Stimulated activated CD4-positive, alpha-beta T cell treated with anti-CD3 and anti-CD28 coated beads, Interleukin-12 subunit alpha, Interleukin-12 subunit beta, amount 100 ng/mL, for 48 hours (primary cell): ENCODE measurements around the gene YWHAE.
"Not testable (repeated sequence)": the region's sequence is repeated elsewhere in the genome, so short reads cannot be mapped to it uniquely, and the experiment has no call there.

Experiments
- DNase-seq, 3 donors: peaks; one replicate each; pipeline ENCODE4 v3.0.0-alpha.2; 2020; ENCODE audit warnings: low read depth in 2 of 3, low spot score in 1 of 3

Gene YWHAE

GRCh38 chr17:1331708-1332107, 68.3 kb downstream of the YWHAE start:
- no peak for DNase-seq

- DNase-seq, result no peak
Measured at GRCh38 chr17:1329745-1330343, 70.2 kb downstream of the YWHAE start.

GRCh38 chr17:1328437-1328836, 71.6 kb downstream of the YWHAE start:
- DNase-seq, result no peak

DNA sequence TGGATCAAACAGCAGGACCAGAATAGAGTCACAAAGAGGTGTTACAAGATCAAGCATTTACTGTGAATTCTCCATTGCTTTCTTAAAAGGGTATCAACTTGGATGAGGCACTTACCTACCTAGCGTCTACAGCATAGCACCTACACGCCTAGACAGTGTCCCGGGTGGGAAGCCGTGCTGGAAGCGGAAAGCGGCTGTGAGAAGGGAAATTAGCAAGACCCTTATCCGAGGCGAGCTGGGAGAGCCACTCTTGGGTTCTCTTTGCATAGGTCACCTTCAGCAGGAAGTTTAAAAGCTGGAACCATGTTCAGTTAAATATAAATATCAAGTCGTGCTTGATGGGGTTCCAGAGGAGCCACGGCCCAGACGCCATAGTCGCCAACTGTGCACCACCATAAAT, 74.3 kb downstream of the YWHAE start:
- DNase-seq, result no peak

DNA sequence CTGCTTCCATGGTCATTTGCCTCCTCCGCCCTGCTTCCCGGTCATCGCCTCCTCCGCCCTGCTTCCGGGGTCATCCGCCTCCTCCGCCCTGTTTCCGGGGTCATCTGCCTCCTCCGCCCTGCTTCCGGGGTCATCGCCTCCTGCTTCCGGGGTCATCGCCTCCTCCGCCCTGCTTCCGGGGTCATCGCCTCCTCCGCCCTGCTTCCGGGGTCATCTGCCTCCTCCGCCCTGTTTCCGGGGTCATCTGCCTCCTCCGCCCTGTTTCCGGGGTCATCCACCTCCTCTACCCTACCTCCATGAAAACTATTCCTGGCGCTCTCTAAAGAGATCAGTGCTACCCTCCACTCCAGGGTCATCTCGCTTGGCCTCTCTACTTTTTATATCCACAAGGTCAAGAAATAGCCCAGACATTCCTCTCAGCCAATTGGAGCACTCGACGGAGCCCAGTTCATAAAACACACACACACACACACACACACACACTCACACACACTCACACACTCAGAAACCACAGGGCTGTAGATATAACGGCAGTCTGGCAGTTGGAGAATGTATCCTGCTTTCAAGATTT, 75.7 kb downstream of the YWHAE start:
- no peak for DNase-seq

- no peak for DNase-seq
Measured at GRCh38 chr17:1323336-1323735, 76.7 kb downstream of the YWHAE start.

- no peak for DNase-seq
Measured at GRCh38 chr17:1322480-1322879, 77.5 kb downstream of the YWHAE start.

GRCh38 chr17:1322014-1322428, 78.0 kb downstream of the YWHAE start:
- no peak for DNase-seq

- DNase-seq, result no peak
Measured at GRCh38 chr17:1315891-1316403, 84.1 kb downstream of the YWHAE start.

- DNase-seq, result no peak
Measured at GRCh38 chr17:1315409-1315808, 84.6 kb downstream of the YWHAE start.

DNA sequence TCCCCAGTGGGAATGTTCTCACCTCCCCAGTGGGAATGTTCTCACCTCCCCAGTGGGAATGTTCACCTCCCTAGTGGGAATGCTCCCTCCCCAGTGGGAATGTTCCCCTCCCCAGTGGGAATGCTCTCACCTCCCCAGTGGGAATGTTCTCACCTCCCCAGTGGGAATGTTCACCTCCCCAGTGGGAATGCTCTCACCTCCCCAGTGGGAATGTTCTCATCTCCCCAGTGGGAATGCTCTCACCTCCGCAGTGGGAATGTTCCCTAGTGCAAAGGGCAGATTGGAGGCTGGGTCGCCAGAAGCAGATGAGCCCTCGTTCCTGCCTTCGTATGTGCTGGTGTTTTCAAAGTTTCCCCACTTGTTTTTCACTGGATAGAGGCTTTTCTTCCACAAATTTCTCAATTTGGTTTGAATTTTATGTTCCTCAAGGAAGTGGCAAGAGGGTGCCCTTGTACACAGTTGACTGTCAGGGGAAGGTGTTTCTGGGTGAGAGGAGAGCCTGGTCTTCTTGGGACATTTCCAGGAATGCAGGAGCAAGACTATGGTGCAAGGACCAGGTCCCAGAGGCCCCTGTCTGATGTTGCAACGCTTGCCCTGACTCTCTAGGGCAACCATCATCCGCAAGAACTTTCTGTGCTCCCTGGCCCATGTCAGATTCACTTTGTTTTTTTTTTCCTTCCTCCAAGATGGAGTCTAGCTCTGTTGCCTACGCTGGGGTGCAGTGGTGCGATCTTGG, 86.6 kb downstream of the YWHAE start:
- no peak for DNase-seq

DNA sequence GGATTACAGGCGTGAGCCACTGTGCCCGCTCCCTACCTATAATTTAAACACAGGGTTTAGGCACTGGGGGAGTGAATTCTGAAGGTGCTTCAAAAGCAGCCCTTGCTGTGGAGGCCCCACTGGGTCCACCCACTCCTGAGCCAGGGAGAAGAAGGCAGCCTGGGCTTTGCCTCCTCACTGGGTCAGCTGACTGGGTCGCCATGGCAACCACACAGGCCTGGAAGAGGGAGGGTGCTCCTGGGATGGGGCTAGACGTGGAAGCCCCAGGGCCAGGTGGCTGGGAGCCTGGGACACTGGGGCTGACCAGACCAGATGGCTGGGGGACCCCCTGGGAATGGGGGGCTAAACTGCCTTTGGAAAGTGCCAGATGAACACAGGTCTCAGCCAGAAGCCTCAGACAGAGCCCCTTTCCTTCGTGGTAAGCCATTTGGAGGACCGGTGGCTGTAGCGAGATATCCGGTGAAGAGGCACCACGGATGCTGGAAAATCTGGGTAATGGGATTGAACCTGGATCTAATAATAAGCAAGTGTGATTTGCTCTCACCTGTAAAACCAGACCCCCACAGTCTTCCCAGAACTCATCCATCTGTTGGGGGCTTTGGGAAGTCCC, 87.7 kb downstream of the YWHAE start:
- no peak for DNase-seq

DNA sequence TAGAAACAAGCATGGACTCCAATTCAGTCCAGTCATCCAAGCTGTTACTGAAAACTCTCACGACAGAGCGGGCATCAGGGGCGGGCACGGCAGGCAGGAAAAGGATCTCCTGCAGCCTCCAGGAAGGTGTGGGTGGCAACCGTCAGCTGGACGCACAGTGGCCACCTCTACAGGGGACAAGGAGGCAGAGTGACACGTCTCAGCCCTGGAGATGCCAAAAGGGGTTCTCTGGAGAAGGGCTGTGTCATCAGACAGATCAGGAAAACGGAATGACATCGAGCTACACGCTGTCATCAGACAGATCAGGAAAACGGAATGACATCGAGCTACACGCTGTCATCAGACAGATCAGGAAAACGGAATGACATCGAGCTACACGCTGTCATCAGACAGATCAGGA, 92.2 kb downstream of the YWHAE start:
- DNase-seq, result not testable (repeated sequence)

DNA sequence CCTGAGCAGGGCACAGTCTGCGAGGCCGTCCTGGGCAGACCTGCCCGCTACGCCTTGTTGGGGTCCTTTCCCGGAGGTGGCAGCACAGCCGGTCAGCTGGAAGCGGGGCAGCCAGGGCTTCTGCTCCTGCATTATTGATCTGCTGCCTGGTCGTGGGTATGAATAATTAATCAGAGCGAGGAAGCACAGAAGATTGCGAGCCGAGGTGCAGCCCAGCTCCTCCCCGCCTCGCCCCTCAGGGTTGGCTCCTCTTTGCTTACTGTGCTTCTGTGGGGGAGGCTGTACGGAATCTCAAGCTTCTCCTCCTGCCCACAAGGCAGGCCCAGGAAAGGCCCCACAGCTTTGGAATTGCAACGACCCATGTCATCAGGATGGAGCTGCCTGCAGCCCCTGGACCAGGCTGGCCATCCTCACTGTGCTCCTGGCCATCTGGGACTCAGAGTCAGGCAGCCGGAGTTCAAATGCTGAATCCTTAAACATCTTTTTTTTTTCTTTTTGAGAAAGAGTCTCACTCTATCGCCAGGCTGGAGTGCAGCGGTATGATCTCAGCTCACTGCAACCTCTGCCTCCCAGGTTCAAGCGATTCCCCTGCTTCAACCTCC, 95.0 kb downstream of the YWHAE start:
- DNase-seq, result no peak

DNA sequence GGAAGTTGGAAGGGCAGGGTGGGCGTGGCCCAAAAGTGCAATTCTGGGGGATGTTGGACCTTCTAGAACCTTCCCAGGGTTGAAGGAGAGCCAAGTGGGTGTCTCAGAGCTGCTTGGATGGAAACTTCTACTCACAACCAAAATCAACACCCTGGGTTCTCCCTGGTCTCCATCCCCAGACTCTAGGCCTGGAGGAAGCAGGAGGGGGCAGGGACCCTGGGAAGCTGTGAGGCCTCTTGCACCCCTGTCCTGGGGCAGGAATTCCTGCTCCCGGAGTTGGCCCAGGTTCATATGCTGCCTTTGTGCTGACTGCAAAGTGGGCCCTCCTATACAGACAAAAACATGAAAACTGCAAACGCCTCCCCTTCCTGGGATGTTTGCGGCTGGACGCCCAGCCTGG, 95.5 kb downstream of the YWHAE start:
- DNase-seq, result no peak

- no peak for DNase-seq
Measured at GRCh38 chr17:1302761-1303160, 97.3 kb downstream of the YWHAE start.

- DNase-seq, result no peak
Measured at GRCh38 chr17:1301546-1301945, 98.5 kb downstream of the YWHAE start.

DNA sequence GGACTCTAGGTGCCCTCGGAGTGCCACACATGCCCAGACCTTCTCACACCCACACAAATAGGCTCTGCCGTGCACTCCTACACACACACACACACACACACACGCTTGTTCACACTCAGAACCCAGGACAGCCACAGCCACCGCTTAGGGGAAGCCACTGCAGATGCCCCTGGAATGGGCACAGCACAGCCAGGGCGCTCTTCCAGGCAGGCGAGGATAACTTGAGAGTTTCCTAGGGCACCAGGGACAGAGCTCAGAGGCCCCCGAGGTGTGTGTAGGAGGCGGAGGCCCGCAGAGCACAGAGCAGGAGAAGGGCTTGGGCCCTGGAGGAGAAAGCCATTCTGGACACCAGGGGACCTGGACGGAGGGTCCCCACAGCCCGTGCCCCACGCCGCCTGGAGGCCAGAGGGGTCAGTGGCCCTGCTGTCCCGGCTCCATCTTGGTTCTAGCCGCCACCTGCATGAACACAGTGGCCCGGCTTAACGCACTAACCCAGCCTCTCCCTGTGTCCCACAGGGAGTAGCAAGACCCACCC, 99.6 kb downstream of the YWHAE start:
- DNase-seq, result no peak

- no peak for DNase-seq
Measured at GRCh38 chr17:1299552-1300370, 100.3 kb downstream of the YWHAE start.

GRCh38 chr17:1298606-1299005, 101.4 kb downstream of the YWHAE start:
- DNase-seq, result no peak
